GM23338 (cell line): ENCODE results near the gene ASXL3. TPM values are rescaled to one million over a fixed set of nuclear protein-coding genes. Genes with fewer than 3 reads are reported as not detected.

Experiments
- ATAC-seq: fragments of 200-7000 bp; cut with Tn5 transposase; 3 replicates; pipeline ENCODE4 v1.9.1; 2020
- DNase-seq: peaks from one replicate; pipeline ENCODE4 v3.0.0-alpha.2; 2015; ENCODE audit warnings: low spot score
- H2AFZ ChIP-seq: fragments of 200-600 bp; sonication (generic); 2 replicates; pipeline ENCODE4 v1.8.0; 2016; ENCODE audit warnings: antibody characterized with exemption, mild to moderate bottlenecking, moderate library complexity
- H3F3A ChIP-seq: fragments of 200-600 bp; sonication (generic); replicated peaks from 2 replicates; pipeline ENCODE4 v1.8.0; 2017; ENCODE audit warnings: antibody characterized with exemption, mixed run types, low read depth
- H3K27ac ChIP-seq: fragments of 200-600 bp; sonication (generic); 2 replicates; pipeline ENCODE4 v1.6.1; 2016; ENCODE audit warnings: low read depth
- H3K27me3 ChIP-seq: fragments of 200-600 bp; sonication (generic); 2 replicates; pipeline ENCODE4 v1.8.0; 2016; ENCODE audit warnings: mild to moderate bottlenecking, mixed run types, moderate library complexity; ENCODE audit not compliant: insufficient read depth
- H3K36me3 ChIP-seq: fragments of 200-600 bp; sonication (generic); 2 replicates; pipeline ENCODE4 v1.8.0; 2016; ENCODE audit warnings: mild to moderate bottlenecking; ENCODE audit not compliant: insufficient read depth
- H3K4me1 ChIP-seq: fragments of 200-600 bp; sonication (generic); 2 replicates; pipeline ENCODE4 v1.8.0; 2016; ENCODE audit warnings: mild to moderate bottlenecking, moderate library complexity; ENCODE audit not compliant: insufficient read depth
- H3K4me2 ChIP-seq: fragments of 200-600 bp; sonication (generic); 2 replicates; pipeline ENCODE4 v1.7.1; 2017; ENCODE audit warnings: mixed run types
- H3K4me3 ChIP-seq: fragments of 200-600 bp; sonication (generic); 2 replicates; pipeline ENCODE4 v1.6.1; 2016; ENCODE audit warnings: mixed run types
- H3K79me2 ChIP-seq: fragments of 200-600 bp; sonication (generic); replicated peaks from 2 replicates; pipeline ENCODE4 v1.8.0; 2017; ENCODE audit warnings: mild to moderate bottlenecking; ENCODE audit not compliant: insufficient read depth
- H3K9me2 ChIP-seq: fragments of 200-600 bp; sonication (generic); 2 replicates; pipeline ENCODE4 v1.8.0; 2017; ENCODE audit not compliant: insufficient read depth
- H4K20me1 ChIP-seq: fragments of 200-600 bp; sonication (generic); replicated peaks from 2 replicates; pipeline ENCODE4 v1.8.0; 2017; ENCODE audit warnings: mild to moderate bottlenecking; ENCODE audit not compliant: insufficient read depth
- H3K27ac Mint-ChIP-seq: 2 replicates; pipeline ENCODE4 v1.8.0; 2020; ENCODE audit warnings: inconsistent platforms, mild to moderate bottlenecking, moderate library complexity, mixed read lengths
- H3K27me3 Mint-ChIP-seq: 3 replicates; pipeline ENCODE4 v1.8.0; 2022; ENCODE audit warnings: low read depth, mild to moderate bottlenecking, moderate library complexity, mixed read lengths, inconsistent platforms; ENCODE audit not compliant: insufficient read depth, poor library complexity
- H3K36me3 Mint-ChIP-seq: 3 replicates; pipeline ENCODE4 v1.8.0; 2021; ENCODE audit warnings: low read depth, mild to moderate bottlenecking, inconsistent platforms, moderate library complexity, mixed read lengths
- H3K4me1 Mint-ChIP-seq: 3 replicates; pipeline ENCODE4 v1.8.0; 2020; ENCODE audit warnings: mild to moderate bottlenecking, inconsistent platforms, mixed read lengths
- H3K4me3 Mint-ChIP-seq: 3 replicates; pipeline ENCODE4 v1.8.0; 2021; ENCODE audit warnings: moderate library complexity, mild to moderate bottlenecking, inconsistent platforms, mixed read lengths
- H3K9me3 Mint-ChIP-seq: 3 replicates; pipeline ENCODE4 v1.8.0; 2020; ENCODE audit warnings: moderate library complexity, mild to moderate bottlenecking, inconsistent platforms, mixed read lengths
- CREB1 ChIP-seq: fragments of 250-450 bp; sonication (Bioruptor Pico); IDR thresholded peaks from 2 replicates; pipeline ENCODE4 v1.5.0; 2020; ENCODE audit warnings: low read depth, mild to moderate bottlenecking, moderate library complexity
- EZH2 ChIP-seq: fragments of 200-600 bp; sonication (generic); IDR thresholded peaks from one replicate; pipeline ENCODE4 v1.8.0; 2017; ENCODE audit warnings: antibody characterized with exemption, mild to moderate bottlenecking, low read depth; ENCODE audit not compliant: unreplicated experiment
- EZH2phosphoT487 ChIP-seq: fragments of 200-600 bp; sonication (generic); IDR thresholded peaks from one replicate; pipeline ENCODE4 v1.8.1; 2018; ENCODE audit warnings: antibody characterized with exemption; ENCODE audit not compliant: unreplicated experiment
- JUNB ChIP-seq: IDR thresholded peaks from one replicate; pipeline ENCODE4 v1.6.1; 2016; ENCODE audit warnings: antibody characterized with exemption; ENCODE audit not compliant: unreplicated experiment
- NANOG ChIP-seq: IDR thresholded peaks from 2 replicates; pipeline ENCODE4 v1.6.1; 2016; ENCODE audit warnings: antibody characterized with exemption, borderline replicate concordance
- POLR2AphosphoS5 ChIP-seq: IDR thresholded peaks from 2 replicates; pipeline ENCODE4 v1.6.1; 2016; ENCODE audit warnings: antibody characterized with exemption, low read depth
- ZNF114 ChIP-seq: fragments of 250-450 bp; sonication (Bioruptor Pico); IDR thresholded peaks from 2 replicates; pipeline ENCODE4 v1.5.0; 2020; ENCODE audit warnings: mild to moderate bottlenecking, moderate library complexity
- ZNF331 ChIP-seq: fragments of 250-450 bp; sonication (Bioruptor Pico); IDR thresholded peaks from 2 replicates; pipeline ENCODE4 v1.5.0; 2020; ENCODE audit warnings: low read depth, mild to moderate bottlenecking, moderate library complexity
- polyA plus RNA-seq: library from polyadenylated mRNA; unstranded; fragments of >200 nt; fragmentation: Nextera tagmentation; extraction: Ambion mirVana; gene quantifications from 2 replicates; pipeline ENCODE4 v1.2.1, GENCODE V29; 2016
- total RNA-seq: library from RNA; depleted of rRNA; stranded (reverse); fragments of >200 nt; shearing (Covaris generic); gene quantifications from 2 replicates; pipeline ENCODE4 v1.2.3, GENCODE V29; 2014
- TF ChIP-seq, protein P1 (sequence below): fragments of 250-450 bp; sonication (Bioruptor Pico); IDR thresholded peaks from 2 replicates; pipeline ENCODE4 v1.5.0; 2020; ENCODE audit warnings: mild to moderate bottlenecking, moderate library complexity
- TF ChIP-seq, protein P2 (sequence below): IDR thresholded peaks from 2 replicates; pipeline ENCODE4 v1.6.1; 2016; ENCODE audit warnings: antibody characterized with exemption
- TF ChIP-seq, protein P3 (sequence below), 2 experiments: fragments of 200-600 bp in 1 of 2; sonication (generic) in 1 of 2; conservative IDR thresholded peaks; 2 replicates each; pipeline versions ENCODE4 v1.5.1 to v1.6.1; 2016 to 2017; ENCODE audit warnings: antibody characterized with exemption in 2 of 2, low read depth in 2 of 2, mild to moderate bottlenecking in 2 of 2, moderate library complexity in 1 of 2

Gene ASXL3
- total and polyA plus RNA-seq, 2 experiments from 2014 or later, result 0.23 to 1.4 TPM

DNA sequence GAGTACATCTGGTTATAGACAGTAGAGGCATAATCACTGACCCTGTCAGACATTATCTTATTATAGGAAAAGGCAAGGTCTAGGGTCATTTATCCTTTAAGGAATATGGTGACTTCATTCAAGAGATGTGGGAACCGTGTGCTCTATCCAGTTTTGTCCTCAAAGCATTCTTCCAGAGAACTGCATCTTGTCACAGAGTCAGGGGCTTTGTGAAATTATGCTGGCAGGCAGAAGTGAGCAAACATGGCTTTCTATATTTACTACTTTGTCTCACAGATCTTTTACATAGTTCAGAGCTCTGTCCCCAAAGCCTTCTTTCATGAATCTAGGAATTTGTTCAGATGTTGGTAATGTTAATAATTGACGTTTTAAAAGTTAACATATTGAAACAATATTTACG lies 177.4 kb downstream of the ASXL3 start (continued):
- TF ChIP-seq, protein P1, sequence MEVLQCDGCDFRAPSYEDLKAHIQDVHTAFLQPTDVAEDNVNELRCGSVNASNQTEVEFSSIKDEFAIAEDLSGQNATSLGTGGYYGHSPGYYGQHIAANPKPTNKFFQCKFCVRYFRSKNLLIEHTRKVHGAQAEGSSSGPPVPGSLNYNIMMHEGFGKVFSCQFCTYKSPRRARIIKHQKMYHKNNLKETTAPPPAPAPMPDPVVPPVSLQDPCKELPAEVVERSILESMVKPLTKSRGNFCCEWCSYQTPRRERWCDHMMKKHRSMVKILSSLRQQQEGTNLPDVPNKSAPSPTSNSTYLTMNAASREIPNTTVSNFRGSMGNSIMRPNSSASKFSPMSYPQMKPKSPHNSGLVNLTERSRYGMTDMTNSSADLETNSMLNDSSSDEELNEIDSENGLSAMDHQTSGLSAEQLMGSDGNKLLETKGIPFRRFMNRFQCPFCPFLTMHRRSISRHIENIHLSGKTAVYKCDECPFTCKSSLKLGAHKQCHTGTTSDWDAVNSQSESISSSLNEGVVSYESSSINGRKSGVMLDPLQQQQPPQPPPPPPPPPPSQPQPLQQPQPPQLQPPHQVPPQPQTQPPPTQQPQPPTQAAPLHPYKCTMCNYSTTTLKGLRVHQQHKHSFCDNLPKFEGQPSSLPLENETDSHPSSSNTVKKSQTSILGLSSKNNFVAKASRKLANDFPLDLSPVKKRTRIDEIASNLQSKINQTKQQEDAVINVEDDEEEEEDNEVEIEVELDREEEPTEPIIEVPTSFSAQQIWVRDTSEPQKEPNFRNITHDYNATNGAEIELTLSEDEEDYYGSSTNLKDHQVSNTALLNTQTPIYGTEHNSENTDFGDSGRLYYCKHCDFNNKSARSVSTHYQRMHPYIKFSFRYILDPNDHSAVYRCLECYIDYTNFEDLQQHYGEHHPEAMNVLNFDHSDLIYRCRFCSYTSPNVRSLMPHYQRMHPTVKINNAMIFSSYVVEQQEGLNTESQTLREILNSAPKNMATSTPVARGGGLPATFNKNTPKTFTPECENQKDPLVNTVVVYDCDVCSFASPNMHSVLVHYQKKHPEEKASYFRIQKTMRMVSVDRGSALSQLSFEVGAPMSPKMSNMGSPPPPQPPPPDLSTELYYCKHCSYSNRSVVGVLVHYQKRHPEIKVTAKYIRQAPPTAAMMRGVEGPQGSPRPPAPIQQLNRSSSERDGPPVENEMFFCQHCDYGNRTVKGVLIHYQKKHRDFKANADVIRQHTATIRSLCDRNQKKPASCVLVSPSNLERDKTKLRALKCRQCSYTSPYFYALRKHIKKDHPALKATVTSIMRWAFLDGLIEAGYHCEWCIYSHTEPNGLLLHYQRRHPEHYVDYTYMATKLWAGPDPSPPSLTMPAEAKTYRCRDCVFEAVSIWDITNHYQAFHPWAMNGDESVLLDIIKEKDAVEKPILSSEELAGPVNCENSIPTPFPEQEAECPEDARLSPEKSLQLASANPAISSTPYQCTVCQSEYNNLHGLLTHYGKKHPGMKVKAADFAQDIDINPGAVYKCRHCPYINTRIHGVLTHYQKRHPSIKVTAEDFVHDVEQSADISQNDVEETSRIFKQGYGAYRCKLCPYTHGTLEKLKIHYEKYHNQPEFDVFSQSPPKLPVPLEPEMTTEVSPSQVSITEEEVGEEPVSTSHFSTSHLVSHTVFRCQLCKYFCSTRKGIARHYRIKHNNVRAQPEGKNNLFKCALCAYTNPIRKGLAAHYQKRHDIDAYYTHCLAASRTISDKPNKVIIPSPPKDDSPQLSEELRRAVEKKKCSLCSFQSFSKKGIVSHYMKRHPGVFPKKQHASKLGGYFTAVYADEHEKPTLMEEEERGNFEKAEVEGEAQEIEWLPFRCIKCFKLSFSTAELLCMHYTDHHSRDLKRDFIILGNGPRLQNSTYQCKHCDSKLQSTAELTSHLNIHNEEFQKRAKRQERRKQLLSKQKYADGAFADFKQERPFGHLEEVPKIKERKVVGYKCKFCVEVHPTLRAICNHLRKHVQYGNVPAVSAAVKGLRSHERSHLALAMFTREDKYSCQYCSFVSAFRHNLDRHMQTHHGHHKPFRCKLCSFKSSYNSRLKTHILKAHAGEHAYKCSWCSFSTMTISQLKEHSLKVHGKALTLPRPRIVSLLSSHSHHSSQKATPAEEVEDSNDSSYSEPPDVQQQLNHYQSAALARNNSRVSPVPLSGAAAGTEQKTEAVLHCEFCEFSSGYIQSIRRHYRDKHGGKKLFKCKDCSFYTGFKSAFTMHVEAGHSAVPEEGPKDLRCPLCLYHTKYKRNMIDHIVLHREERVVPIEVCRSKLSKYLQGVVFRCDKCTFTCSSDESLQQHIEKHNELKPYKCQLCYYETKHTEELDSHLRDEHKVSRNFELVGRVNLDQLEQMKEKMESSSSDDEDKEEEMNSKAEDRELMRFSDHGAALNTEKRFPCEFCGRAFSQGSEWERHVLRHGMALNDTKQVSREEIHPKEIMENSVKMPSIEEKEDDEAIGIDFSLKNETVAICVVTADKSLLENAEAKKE (CRISPR knock-in tag), result no peak

DNA sequence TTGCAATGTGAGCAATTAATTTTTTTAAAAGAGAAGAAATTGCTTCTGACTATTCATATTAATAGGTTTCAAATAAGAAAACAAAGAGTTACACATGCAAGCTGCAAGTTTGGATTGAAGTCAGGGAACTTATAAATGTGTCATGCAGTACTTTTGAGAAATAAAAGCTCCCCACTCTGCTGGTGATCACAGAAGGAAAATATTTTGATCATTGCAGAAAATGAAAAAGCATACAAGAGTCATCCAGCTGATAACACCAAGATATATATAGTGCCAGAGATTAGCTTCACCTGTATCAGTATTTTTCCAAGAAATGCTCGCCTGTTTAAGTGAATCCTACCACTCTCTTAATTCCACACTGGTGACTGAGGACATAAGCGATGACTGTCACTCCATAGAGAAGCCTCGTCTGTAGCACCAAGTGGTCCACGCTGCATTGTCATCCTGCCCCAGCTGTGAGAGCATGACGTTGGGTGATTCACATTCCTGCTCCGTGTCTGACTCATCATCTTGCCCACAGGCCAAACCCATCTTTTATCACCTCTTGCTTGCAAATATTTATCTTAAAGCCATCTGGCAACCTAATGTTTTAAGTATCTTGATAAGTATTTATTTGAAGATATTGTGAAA lies 178.0 kb downstream of the ASXL3 start:
- H3K27ac ChIP-seq, result no peak overlapping the region
- no peak overlapping the region for H3K4me2 ChIP-seq
- no peaks in the 10 kb centered on the region for H3K27me3 Mint-ChIP-seq
- no peaks in the 10 kb centered on the region for H3F3A ChIP-seq
- no peaks in the 10 kb centered on the region for H3K4me1 Mint-ChIP-seq
- no peak for DNase-seq
- no peaks in the 10 kb centered on the region for H3K36me3 Mint-ChIP-seq
- no peaks in the 10 kb centered on the region for H3K4me1 ChIP-seq
- H3K4me3 Mint-ChIP-seq, result no peak overlapping the region
- no peak overlapping the region for H2AFZ ChIP-seq
- H3K9me3 Mint-ChIP-seq, result no peaks in the 10 kb centered on the region
- H3K27me3 ChIP-seq, result no peaks in the 10 kb centered on the region
- H3K79me2 ChIP-seq, result no peaks in the 10 kb centered on the region
- ATAC-seq, result peak; percentile 40; the same call in 1 of the 3 replicates
- no peak overlapping the region for H3K4me3 ChIP-seq
- no peaks in the 10 kb centered on the region for H3K36me3 ChIP-seq
- no peaks in the 10 kb centered on the region for H4K20me1 ChIP-seq
- peak overlapping the region; percentile 81; the same call in 1 of the 2 replicates for H3K27ac Mint-ChIP-seq
- H3K9me2 ChIP-seq, result no peaks in the 10 kb centered on the region
- TF ChIP-seq, protein P2, sequence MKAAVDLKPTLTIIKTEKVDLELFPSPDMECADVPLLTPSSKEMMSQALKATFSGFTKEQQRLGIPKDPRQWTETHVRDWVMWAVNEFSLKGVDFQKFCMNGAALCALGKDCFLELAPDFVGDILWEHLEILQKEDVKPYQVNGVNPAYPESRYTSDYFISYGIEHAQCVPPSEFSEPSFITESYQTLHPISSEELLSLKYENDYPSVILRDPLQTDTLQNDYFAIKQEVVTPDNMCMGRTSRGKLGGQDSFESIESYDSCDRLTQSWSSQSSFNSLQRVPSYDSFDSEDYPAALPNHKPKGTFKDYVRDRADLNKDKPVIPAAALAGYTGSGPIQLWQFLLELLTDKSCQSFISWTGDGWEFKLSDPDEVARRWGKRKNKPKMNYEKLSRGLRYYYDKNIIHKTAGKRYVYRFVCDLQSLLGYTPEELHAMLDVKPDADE, result no peak
- no peak for TF ChIP-seq POLR2AphosphoS5
- TF ChIP-seq JUNB, result no peak
- TF ChIP-seq, protein P3, sequence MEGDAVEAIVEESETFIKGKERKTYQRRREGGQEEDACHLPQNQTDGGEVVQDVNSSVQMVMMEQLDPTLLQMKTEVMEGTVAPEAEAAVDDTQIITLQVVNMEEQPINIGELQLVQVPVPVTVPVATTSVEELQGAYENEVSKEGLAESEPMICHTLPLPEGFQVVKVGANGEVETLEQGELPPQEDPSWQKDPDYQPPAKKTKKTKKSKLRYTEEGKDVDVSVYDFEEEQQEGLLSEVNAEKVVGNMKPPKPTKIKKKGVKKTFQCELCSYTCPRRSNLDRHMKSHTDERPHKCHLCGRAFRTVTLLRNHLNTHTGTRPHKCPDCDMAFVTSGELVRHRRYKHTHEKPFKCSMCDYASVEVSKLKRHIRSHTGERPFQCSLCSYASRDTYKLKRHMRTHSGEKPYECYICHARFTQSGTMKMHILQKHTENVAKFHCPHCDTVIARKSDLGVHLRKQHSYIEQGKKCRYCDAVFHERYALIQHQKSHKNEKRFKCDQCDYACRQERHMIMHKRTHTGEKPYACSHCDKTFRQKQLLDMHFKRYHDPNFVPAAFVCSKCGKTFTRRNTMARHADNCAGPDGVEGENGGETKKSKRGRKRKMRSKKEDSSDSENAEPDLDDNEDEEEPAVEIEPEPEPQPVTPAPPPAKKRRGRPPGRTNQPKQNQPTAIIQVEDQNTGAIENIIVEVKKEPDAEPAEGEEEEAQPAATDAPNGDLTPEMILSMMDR (conservative IDR thresholded peaks at IDR 0.05; ENCODE audit: low read depth in 2 of 2), result no peak
- TF ChIP-seq NANOG, result no peak
- no peak for TF ChIP-seq CREB1
- no peak for TF ChIP-seq ZNF114 (CRISPR knock-in tag)
- TF ChIP-seq EZH2, result no peak
- TF ChIP-seq EZH2phosphoT487, result no peak
- TF ChIP-seq ZNF331 (CRISPR knock-in tag), result no peak
